ENCODE results near the gene PLS1.
"Not testable (repeated sequence)": the region's sequence is repeated elsewhere in the genome, so short reads cannot be mapped to it uniquely, and the experiment has no call there.

The PLS1 gene

GRCh38 chr3:142595581-142595950, 627 bp upstream of the PLS1 start:
- DNase-seq (ENCODE audit: low read depth, low spot score): peak; percentile 87
- peak overlapping the region; percentile 58 for H3K4me3 ChIP-seq (ENCODE audit: low read depth, low read length)
- TF ChIP-seq, protein P1, sequence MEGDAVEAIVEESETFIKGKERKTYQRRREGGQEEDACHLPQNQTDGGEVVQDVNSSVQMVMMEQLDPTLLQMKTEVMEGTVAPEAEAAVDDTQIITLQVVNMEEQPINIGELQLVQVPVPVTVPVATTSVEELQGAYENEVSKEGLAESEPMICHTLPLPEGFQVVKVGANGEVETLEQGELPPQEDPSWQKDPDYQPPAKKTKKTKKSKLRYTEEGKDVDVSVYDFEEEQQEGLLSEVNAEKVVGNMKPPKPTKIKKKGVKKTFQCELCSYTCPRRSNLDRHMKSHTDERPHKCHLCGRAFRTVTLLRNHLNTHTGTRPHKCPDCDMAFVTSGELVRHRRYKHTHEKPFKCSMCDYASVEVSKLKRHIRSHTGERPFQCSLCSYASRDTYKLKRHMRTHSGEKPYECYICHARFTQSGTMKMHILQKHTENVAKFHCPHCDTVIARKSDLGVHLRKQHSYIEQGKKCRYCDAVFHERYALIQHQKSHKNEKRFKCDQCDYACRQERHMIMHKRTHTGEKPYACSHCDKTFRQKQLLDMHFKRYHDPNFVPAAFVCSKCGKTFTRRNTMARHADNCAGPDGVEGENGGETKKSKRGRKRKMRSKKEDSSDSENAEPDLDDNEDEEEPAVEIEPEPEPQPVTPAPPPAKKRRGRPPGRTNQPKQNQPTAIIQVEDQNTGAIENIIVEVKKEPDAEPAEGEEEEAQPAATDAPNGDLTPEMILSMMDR (IDR thresholded peaks at IDR 0.05; ENCODE audit: low read depth, low read length): no peak
- in situ Hi-C loops (cut with HindIII; ENCODE audit: low sequenced_read_pairs): loop anchor here (25.0 kb wide), 1 partner anchor 242 kb away; no protein-coding TSS in a partner anchor

GRCh38 chr3:142596726-142597088, 514 bp downstream of the PLS1 start:
- TF ChIP-seq, protein P1 (IDR thresholded peaks at IDR 0.05; ENCODE audit: low read depth, low read length): no peak
- DNase-seq (ENCODE audit: low read depth, low spot score): no peak
- peak overlapping the region; percentile 58 for H3K4me3 ChIP-seq (ENCODE audit: low read depth, low read length)
- in situ Hi-C loops (cut with HindIII; ENCODE audit: low sequenced_read_pairs): loop anchor here (25.0 kb wide), 1 partner anchor 241 kb away; no protein-coding TSS in a partner anchor

DNA sequence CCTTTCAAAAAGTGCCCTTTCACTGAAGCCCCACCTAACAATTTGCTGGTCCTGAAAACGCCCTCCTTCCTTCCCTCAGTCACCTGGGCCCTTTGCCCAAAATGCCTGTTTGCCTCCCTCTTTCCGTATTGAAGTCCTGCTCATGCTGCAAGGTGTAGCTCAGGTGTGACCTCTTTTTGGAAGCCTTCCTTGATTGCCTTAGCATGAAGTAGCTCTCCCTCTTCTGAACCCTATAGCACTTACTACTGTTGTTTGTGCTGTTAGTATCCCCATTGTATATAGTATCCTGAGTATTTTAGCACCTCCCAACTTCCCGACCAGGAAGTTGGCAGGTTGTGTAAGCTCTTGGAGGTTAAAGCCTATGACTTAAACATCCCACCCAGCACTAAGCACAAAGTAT, 1.7 kb downstream of the PLS1 start:
- DNase-seq (ENCODE audit: low read depth, low spot score): no peak
- TF ChIP-seq, protein P1 (IDR thresholded peaks at IDR 0.05; ENCODE audit: low read depth, low read length): no peak
- H3K4me3 ChIP-seq (ENCODE audit: low read depth, low read length): no peak overlapping the region
- in situ Hi-C loops (cut with HindIII; ENCODE audit: low sequenced_read_pairs): loop anchor here (25.0 kb wide), 1 partner anchor 239 kb away; no protein-coding TSS in a partner anchor

DNA sequence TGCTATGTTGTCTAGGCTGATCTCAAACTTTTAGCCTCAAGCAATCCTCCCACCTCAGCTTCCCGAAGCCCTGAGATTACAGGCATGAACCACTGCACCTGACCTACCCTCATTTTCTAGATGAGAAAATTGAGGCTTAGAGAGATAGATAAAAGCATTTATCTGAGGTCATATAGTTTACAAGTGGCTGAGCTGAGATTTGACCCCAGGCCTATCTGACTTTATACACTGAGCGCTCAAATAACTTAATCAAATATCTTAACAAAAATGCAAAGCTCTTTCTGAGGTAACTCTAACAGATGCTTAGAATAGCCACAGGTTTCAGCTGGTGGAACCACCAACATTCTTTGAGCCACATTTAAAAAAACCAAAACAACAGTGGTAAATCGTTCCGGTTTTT, 5.5 kb downstream of the PLS1 start:
- DNase-seq (ENCODE audit: low read depth, low spot score): no peak
- TF ChIP-seq, protein P1 (IDR thresholded peaks at IDR 0.05; ENCODE audit: low read depth, low read length): no peak
- in situ Hi-C loops (cut with HindIII; ENCODE audit: low sequenced_read_pairs): no loop called here
- H3K4me3 ChIP-seq (ENCODE audit: low read depth, low read length): no peak overlapping the region

- no peak for DNase-seq (ENCODE audit: low read depth, low spot score)
- no peak overlapping the region for H3K4me3 ChIP-seq (ENCODE audit: low read depth, low read length)
- in situ Hi-C loops (cut with HindIII; ENCODE audit: low sequenced_read_pairs): no loop called here
- TF ChIP-seq, protein P1 (IDR thresholded peaks at IDR 0.05; ENCODE audit: low read depth, low read length): no peak
These were observed 6.6 kb downstream of the PLS1 start for GRCh38 chr3:142602619-142603385.

- in situ Hi-C loops (cut with HindIII; ENCODE audit: low sequenced_read_pairs); DNase-seq (ENCODE audit: low read depth, low spot score); H3K4me3 ChIP-seq (ENCODE audit: low read depth, low read length): not testable (repeated sequence)
These were observed 7.2 kb downstream of the PLS1 start for GRCh38 chr3:142603386-142603705.

DNA sequence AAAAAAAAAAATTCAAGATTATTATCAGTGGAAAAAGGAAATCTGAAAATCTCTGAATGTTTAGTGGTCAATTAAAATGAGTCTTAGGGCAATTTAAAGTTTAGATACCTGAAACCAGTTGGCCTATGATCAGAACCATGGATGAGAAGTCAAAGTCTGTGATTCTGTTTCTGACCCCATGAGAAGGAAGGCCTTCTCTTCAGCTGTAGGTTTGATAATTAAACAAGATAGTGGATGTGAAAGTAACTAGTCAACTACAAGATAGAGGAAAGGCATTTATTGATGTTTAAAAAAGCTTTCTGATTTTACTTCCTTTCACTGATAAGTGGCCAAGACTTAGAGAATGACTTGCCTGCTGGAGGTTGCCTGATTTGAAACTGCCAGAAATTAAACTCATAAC, 8.7 kb downstream of the PLS1 start:
- no peak for DNase-seq (ENCODE audit: low read depth, low spot score)
- no peak overlapping the region for H3K4me3 ChIP-seq (ENCODE audit: low read depth, low read length)
- in situ Hi-C loops (cut with HindIII; ENCODE audit: low sequenced_read_pairs): no loop called here
- TF ChIP-seq, protein P1 (IDR thresholded peaks at IDR 0.05; ENCODE audit: low read depth, low read length): no peak

All from astrocyte of the spinal cord (primary cell).